Colon (tissue), 2 donors: Measurements from ENCODE around the gene SPATA31D1.

Source experiments
- FAIRE-seq: peaks from 2 replicates; lab custom pipeline; 2012; peaks lifted over from hg19 to GRCh38; lab: Jason Lieb, UNC
- donor health status: control.
- donor health status: control.

SPATA31D1 gene

DNA sequence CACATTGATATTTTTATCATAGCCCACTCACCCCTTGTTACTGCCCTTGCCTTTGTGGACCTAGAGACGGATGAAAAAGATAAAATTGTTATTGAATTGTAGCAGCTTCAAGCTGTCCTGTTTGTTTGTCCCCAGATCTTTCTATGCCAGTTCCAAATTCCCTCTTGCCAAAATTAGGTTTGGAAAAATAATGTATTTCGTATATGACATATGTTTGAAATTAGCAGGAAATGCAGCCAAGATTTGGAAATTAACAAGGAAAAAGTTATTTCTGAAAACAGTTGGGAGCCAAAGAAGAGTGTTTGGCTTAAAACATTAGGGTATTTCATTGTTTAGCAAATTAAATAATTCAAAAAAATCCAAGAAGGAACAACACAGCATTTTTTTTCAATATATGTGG is 33.5 kb downstream of the SPATA31D1 start:
- no peak for FAIRE-seq

DNA sequence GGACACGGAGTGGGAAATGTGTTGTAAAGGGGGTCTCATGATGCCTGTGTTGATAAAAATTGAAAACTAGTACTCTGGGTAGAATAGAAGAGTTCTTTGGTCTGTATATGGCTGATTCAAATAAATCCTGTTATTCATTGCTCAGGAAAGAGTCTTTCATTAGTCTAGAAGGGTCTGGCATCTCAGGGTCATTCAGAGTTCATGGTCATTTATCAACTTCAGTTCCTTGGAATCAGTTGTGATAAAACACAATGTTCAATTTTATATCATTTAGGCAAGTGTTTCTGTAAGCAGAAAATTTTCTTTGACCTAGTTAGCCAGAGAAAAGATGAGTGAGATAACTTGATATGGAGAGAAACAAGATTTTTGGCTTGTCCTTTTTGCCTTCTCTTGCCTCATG is 36.3 kb downstream of the SPATA31D1 start:
- FAIRE-seq = no peak

DNA sequence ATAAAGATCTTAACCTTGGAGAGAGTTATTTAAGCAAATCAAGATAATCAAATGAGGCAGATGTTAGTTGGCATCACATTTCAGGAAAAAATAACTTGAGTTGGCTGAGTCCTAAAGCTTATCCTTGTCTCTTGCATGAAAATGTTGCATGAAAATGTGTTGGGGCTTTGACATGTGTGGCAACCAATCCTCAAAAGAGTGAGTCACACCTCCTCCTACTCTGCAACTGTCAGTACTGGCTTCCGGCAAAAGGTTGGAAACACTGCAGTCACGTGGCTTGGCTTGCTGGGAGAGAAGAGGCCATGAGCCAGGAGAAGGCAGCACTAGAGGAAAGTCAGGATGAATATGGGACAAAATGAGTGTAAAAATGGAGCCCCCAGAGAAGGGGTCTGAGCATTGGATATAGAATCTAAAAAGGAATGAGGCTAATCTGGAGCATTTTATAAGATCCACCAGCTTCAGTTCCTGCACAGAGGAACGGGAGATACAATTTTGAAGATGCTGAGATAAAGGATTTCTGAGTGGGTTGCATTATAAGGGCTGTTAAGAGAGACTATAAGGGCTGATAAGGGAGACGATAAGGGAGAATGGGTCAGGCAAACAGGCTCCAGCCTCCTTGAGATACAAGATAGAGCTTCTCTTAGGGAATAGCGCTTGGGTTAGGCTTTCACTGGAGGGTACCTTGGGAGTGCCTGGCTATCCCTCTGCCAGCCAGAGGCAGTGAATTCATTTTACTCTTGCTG is 43.1 kb downstream of the SPATA31D1 start:
- no peak for FAIRE-seq

DNA sequence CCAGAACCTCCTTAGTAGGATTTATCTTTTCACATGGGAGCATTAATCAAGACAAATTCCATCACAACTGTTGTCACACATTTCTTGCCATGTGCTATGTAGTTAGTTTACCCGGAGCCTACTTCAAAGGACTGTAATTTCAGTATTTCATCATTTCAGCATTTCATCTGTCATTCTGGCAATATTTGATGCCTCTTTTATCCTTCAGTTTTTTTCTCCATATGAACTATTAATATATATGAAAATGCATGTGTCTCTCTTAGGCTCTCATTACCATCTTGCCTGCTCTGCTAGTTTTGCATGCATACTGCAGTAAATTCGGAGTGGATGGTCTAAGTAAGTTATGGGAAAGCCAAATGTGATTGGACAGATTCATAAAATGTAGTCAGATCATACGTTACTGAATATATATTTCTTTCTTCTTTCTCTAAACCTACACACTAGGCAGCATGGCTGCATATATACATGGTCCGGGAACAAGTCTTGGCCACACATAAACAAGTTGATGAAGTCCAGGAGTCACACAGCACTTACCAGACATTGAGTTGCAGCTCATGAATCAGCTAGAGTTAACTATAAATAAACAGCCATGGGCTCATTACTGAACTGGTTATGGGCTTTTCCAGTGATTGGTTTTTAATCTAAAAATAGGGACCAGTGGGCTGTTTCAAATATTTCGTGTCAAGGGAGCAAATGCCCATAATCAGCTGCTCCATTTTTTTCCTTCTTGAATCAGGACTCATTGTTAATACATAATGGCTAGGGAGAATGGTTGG is 46.6 kb downstream of the SPATA31D1 start:
- FAIRE-seq = no peak

DNA sequence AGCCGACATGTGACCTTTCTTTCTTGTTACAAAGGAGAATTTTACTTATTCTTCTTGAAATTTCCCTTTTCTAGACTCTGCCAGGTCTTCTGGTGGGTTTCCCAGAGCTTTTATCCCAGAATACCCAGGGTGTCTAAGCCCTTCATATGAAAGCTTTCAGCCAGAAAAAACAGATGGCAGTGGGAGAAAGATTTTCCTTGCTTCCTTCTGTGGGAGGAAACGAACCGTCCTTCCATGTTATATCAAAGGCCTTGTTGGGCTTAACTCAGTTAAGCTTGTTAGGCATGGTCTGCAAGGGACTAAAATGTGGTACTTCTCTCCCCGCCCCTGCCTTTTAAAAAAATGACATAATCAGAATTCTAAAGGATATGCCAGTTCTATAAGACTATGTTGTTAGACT is 47.5 kb downstream of the SPATA31D1 start:
- no peak for FAIRE-seq

DNA sequence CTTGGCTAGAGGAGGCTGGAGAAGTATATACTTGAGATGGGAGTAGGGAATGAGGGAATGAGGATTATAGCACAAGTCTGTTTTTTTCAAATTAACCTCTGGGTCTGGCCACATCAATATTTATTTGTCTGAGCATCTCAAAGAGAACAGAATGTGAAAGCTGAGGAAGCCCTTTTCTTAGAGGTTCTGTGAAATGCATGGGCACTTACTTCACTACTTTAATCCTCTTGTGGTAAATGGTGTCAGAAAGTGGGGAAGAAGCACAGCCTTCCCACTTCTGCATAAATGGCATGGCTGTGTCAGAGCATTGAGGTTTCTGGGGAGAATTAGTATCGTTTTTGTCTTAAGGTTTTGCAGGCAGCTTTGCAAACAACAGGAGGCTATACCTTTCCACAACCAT is 48.6 kb downstream of the SPATA31D1 start:
- FAIRE-seq = no peak

DNA sequence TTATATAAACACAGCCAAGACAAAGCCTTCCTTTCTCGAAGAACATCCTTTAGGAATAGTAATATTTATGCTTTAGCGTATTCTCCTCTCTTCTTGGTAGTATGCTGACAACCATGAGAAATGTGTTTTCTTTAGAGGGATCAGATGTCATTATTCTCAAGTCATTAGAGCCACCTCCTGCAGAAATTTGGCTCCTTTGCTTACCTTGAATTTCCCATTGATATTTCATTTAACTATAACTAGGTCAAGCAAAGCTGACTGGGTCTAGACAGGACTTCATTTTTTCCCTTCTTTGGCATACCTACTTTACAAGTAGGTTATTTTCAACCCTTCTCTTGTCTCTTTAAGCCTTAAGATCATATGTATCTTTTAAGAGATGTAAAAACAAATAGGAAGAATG is 50.3 kb downstream of the SPATA31D1 start:
- FAIRE-seq = no peak
